Neural cell (in vitro differentiated cells): ENCODE data around the gene PWWP2B. TPM values are rescaled to one million over a fixed set of nuclear protein-coding genes. Genes with fewer than 3 reads are reported as not detected.

Experiments
- H2AFZ ChIP-seq: fragments of 200-600, 300-800 bp; sonication (generic), shearing (Covaris generic); 2 replicates; pipeline ENCODE4 v1.6.0; 2014; ENCODE audit warnings: low read depth, mild to moderate bottlenecking, antibody characterized with exemption, low read length, moderate library complexity
- H3F3A ChIP-seq: fragments of 200-600 bp; shearing (Covaris generic); 2 replicates; pipeline ENCODE4 v1.6.1; 2016; ENCODE audit warnings: mild to moderate bottlenecking, moderate library complexity, mixed read lengths, antibody characterized with exemption, low read length; ENCODE audit not compliant: insufficient read depth, poor library complexity, severe bottlenecking
- H3K27ac ChIP-seq: fragments of 200-600, 300-800 bp; sonication (generic), shearing (Covaris generic); 2 replicates; pipeline ENCODE4 v1.5.1; 2014; ENCODE audit warnings: mild to moderate bottlenecking, low read length, moderate library complexity
- H3K27me3 ChIP-seq: fragments of 300-800, 200-600 bp; sonication (generic), shearing (Covaris generic); 2 replicates; pipeline ENCODE4 v1.6.0; 2014; ENCODE audit warnings: mild to moderate bottlenecking, low read depth, low read length, moderate library complexity; ENCODE audit not compliant: insufficient read depth
- H3K36me3 ChIP-seq: fragments of 300-800, 200-600 bp; sonication (generic), shearing (Covaris generic); 2 replicates; pipeline ENCODE4 v1.5.1; 2014; ENCODE audit warnings: mild to moderate bottlenecking, antibody characterized with exemption, low read length, moderate library complexity; ENCODE audit not compliant: insufficient read depth
- H3K4me2 ChIP-seq: fragments of 300-800, 200-600 bp; sonication (generic), shearing (Covaris generic); 2 replicates; pipeline ENCODE4 v1.6.0; 2014; ENCODE audit warnings: mild to moderate bottlenecking, low read length
- H3K4me3 ChIP-seq: fragments of 300-800, 200-600 bp; sonication (generic), shearing (Covaris generic); 2 replicates; pipeline ENCODE4 v1.5.1; 2014; ENCODE audit warnings: mild to moderate bottlenecking, low read length, moderate library complexity
- H3K79me2 ChIP-seq: fragments of 200-600 bp; shearing (Covaris generic); replicated peaks from 2 replicates; pipeline ENCODE4 v1.6.0; 2014; ENCODE audit warnings: mild to moderate bottlenecking, low read length, moderate library complexity; ENCODE audit not compliant: insufficient read depth
- H3K9ac ChIP-seq: fragments of 300-800, 200-600 bp; sonication (generic), shearing (Covaris generic); 2 replicates; pipeline ENCODE4 v1.6.1; 2016; ENCODE audit warnings: mild to moderate bottlenecking, low read length, mixed read lengths
- H3K9me2 ChIP-seq: fragments of 200-600 bp; shearing (Covaris generic); 2 replicates; pipeline ENCODE4 v1.6.1; 2016; ENCODE audit warnings: mild to moderate bottlenecking, low read length, mixed read lengths; ENCODE audit not compliant: insufficient read depth
- H3K9me3 ChIP-seq: fragments of 200-600, 300-800 bp; sonication (generic), shearing (Covaris generic); 2 replicates; pipeline ENCODE4 v1.6.1; 2016; ENCODE audit warnings: mild to moderate bottlenecking, mixed run types, low read length, moderate library complexity, mixed read lengths
- H4K20me1 ChIP-seq: fragments of 200-600 bp; shearing (Covaris generic); 2 replicates; pipeline ENCODE4 v1.6.1; 2016; ENCODE audit warnings: mild to moderate bottlenecking, mixed run types; ENCODE audit not compliant: insufficient read depth
- CTCF ChIP-seq: fragments of 450-650 bp; IDR thresholded peaks from 2 replicates; pipeline ENCODE4 v1.5.1; 2014; ENCODE audit warnings: antibody characterized with exemption, mild to moderate bottlenecking, moderate library complexity; ENCODE audit not compliant: poor library complexity, severe bottlenecking
- EP300 ChIP-seq: fragments of 450-650 bp; conservative IDR thresholded peaks from 2 replicates; pipeline ENCODE4 v1.6.1; 2014; ENCODE audit warnings: antibody characterized with exemption, mild to moderate bottlenecking, moderate library complexity; ENCODE audit not compliant: poor library complexity, severe bottlenecking
- EZH2 ChIP-seq: fragments of 200-600, 300-800 bp; shearing (Covaris generic), sonication (generic); IDR thresholded peaks from 2 replicates; pipeline ENCODE4 v1.6.1; 2014; ENCODE audit warnings: antibody characterized with exemption, low read length, borderline replicate concordance, mild to moderate bottlenecking; ENCODE audit not compliant: insufficient read depth, poor library complexity, severe bottlenecking
- MXI1 ChIP-seq: fragments of 450-650 bp; conservative IDR thresholded peaks from 2 replicates; pipeline ENCODE4 v1.6.1; 2014; ENCODE audit warnings: antibody characterized with exemption, mild to moderate bottlenecking; ENCODE audit not compliant: poor library complexity, severe bottlenecking
- POLR2AphosphoS5 ChIP-seq: IDR thresholded peaks from 2 replicates; pipeline ENCODE4 v1.6.1; 2012
- REST ChIP-seq: IDR thresholded peaks from 2 replicates; pipeline ENCODE4 v1.6.1; 2012; ENCODE audit warnings: borderline replicate concordance
- SMC3 ChIP-seq: fragments of 450-650 bp; conservative IDR thresholded peaks from 2 replicates; pipeline ENCODE4 v1.6.1; 2014; ENCODE audit warnings: antibody characterized with exemption, mild to moderate bottlenecking, moderate library complexity; ENCODE audit not compliant: poor library complexity
- TAF1 ChIP-seq: IDR thresholded peaks from 2 replicates; pipeline ENCODE4 v1.6.1; 2012; ENCODE audit warnings: low read depth
- polyA plus RNA-seq: library from polyadenylated mRNA; depleted of rRNA; stranded (reverse); fragments of >200 nt; gene quantifications from 2 replicates; pipeline ENCODE4 v1.2.3, GENCODE V29; 2014

The PWWP2B gene
- polyA plus RNA-seq, 1 donor from 2014 or later, result 13.0 TPM

GRCh38 chr10:132368391-132368790, 28.6 kb upstream of the PWWP2B start:
- no peak overlapping the region for H3K4me2 ChIP-seq
- TF ChIP-seq TAF1 (no peak), MXI1 (no peak), EZH2 (no peak), REST (no peak), CTCF (no peak)

GRCh38 chr10:132368881-132369635, 27.9 kb upstream of the PWWP2B start:
- no peaks in the 10 kb centered on the region for H3K9me2 ChIP-seq
- no peaks in the 10 kb centered on the region for H3K79me2 ChIP-seq
- H2AFZ ChIP-seq, result no peak overlapping the region
- no peaks in the 10 kb centered on the region for H4K20me1 ChIP-seq
- no peak overlapping the region for H3K9ac ChIP-seq
- no peaks in the 10 kb centered on the region for H3F3A ChIP-seq
- H3K36me3 ChIP-seq, result no peaks in the 10 kb centered on the region
- H3K4me3 ChIP-seq, result no peak overlapping the region
- TF ChIP-seq EZH2 (no peak), POLR2AphosphoS5 (no peak)
- H3K4me2 ChIP-seq, result no peak overlapping the region
- H3K9me3 ChIP-seq, result no peaks in the 10 kb centered on the region
- no peaks in the 10 kb centered on the region for H3K27me3 ChIP-seq
- no peak overlapping the region for H3K27ac ChIP-seq

More at GRCh38 chr10:132368391-132368790, 28.6 kb upstream of the PWWP2B start:
- Histone ChIP-seq H3K9ac (no peak overlapping the region), H3K9me2 (no peaks in the 10 kb centered on the region), H2AFZ (no peak overlapping the region), H3K79me2 (no peaks in the 10 kb centered on the region), H3K27ac (no peak overlapping the region), H3K4me3 (no peak overlapping the region), H3F3A (no peaks in the 10 kb centered on the region), H3K9me3 (no peaks in the 10 kb centered on the region), H3K27me3 (no peaks in the 10 kb centered on the region), H4K20me1 (no peaks in the 10 kb centered on the region), H3K36me3 (no peaks in the 10 kb centered on the region)

- H3K4me2 ChIP-seq, result no peak overlapping the region
These were observed 27.3 kb upstream of the PWWP2B start for GRCh38 chr10:132369636-132370185.

More at GRCh38 chr10:132369636-132370185, 27.3 kb upstream of the PWWP2B start:
- no peaks in the 10 kb centered on the region for H3F3A ChIP-seq
- no peaks in the 10 kb centered on the region for H3K9me3 ChIP-seq
- TF ChIP-seq EP300, result no peak
- TF ChIP-seq TAF1, result no peak
- TF ChIP-seq SMC3, result no peak
- H3K9me2 ChIP-seq, result no peaks in the 10 kb centered on the region
- no peak overlapping the region for H2AFZ ChIP-seq
- H3K9ac ChIP-seq, result no peak overlapping the region
- no peak overlapping the region for H3K27ac ChIP-seq
- H3K79me2 ChIP-seq, result no peaks in the 10 kb centered on the region
- no peaks in the 10 kb centered on the region for H4K20me1 ChIP-seq
- H3K4me3 ChIP-seq, result no peak overlapping the region
- H3K36me3 ChIP-seq, result no peaks in the 10 kb centered on the region
- no peaks in the 10 kb centered on the region for H3K27me3 ChIP-seq
